HepG2 (cell line): ENCODE data around the gene USP36. TPM values are rescaled to one million over a fixed set of nuclear protein-coding genes. Genes with fewer than 3 reads are reported as not detected.

Experiments used
- FOXP1 ChIP-seq, 2 experiments: fragments of 450-650 bp in 1 of 2; IDR thresholded peaks; 2 replicates each; pipeline ENCODE4 v1.6.1; 2017 to 2018; ENCODE audit warnings: antibody characterized with exemption in 1 of 2
- HNRNPLL ChIP-seq: fragments of 200-400 bp; formaldehyde crosslinking; IDR thresholded peaks from 2 replicates; pipeline ENCODE4 v1.6.1; 2017; ENCODE audit warnings: mild to moderate bottlenecking, low read depth, low read length; ENCODE audit not compliant: poor library complexity, severe bottlenecking
- NFYB ChIP-seq: sonication (generic); formaldehyde crosslinking; IDR thresholded peaks from 2 replicates; pipeline ENCODE4 v1.4.0; 2020; ENCODE audit warnings: missing genetic modification reagents
- PHF20 ChIP-seq: sonication (generic); formaldehyde crosslinking; IDR thresholded peaks from 2 replicates; pipeline ENCODE4 v1.5.0; 2020; ENCODE audit warnings: mild to moderate bottlenecking, missing genetic modification reagents
- SRY ChIP-seq: sonication (generic); formaldehyde crosslinking; IDR thresholded peaks from 2 replicates; pipeline ENCODE4 v1.8.0; 2022; ENCODE audit warnings: mild to moderate bottlenecking, missing genetic modification reagents
- ZBTB49 ChIP-seq: sonication (generic); formaldehyde crosslinking; IDR thresholded peaks from 2 replicates; pipeline ENCODE4 v1.4.0; 2020; ENCODE audit warnings: missing genetic modification reagents, borderline replicate concordance
- ZFP36L1 ChIP-seq: sonication (generic); formaldehyde crosslinking; IDR thresholded peaks from 2 replicates; pipeline ENCODE4 v1.8.0; 2022; ENCODE audit warnings: mild to moderate bottlenecking, missing genetic modification reagents, moderate library complexity
- ZNF33B ChIP-seq: sonication (generic); formaldehyde crosslinking; IDR thresholded peaks from 2 replicates; pipeline ENCODE4 v1.5.1; 2020; ENCODE audit warnings: mild to moderate bottlenecking, missing genetic modification reagents
- polyA plus RNA-seq, 8 experiments: library from polyadenylated mRNA; depleted of rRNA in 3 of 8; stranded (reverse) in 7 of 8; unstranded in 1 of 8; fragments of >200 nt; fragmentation: Illumina TruSeq in 4 of 8; extraction: Trizol in 4 of 8; gene quantifications; 2 replicates each; pipeline versions ENCODE4 v1.2.1 to v1.2.3, GENCODE V29; 2011 to 2016; ENCODE audit warnings: low read depth in 4 of 8, missing spikeins in 1 of 8, mixed read lengths in 1 of 8; ENCODE audit not compliant: insufficient read depth in 1 of 8
- total RNA-seq, 5 experiments: library from RNA; depleted of rRNA; stranded (reverse); fragments of >200 nt; fragmentation: Illumina TruSeq; extraction: Trizol; gene quantifications; 2 replicates each; pipeline ENCODE4 v1.2.3, GENCODE V29; 2016; ENCODE audit warnings: low read depth in 1 of 5
- TF ChIP-seq, protein P1 (sequence below): sonication (generic); formaldehyde crosslinking; IDR thresholded peaks from 2 replicates; pipeline ENCODE4 v1.4.0; 2020; ENCODE audit warnings: missing genetic modification reagents
- TF ChIP-seq, protein P2 (sequence below): sonication (generic); formaldehyde crosslinking; conservative IDR thresholded peaks from 2 replicates; pipeline ENCODE4 v1.5.0; 2020; ENCODE audit warnings: missing genetic modification reagents
- TF ChIP-seq, protein P3 (sequence below): IDR thresholded peaks from 2 replicates; pipeline ENCODE4 v1.6.1; 2016; ENCODE audit warnings: missing biosample characterization, missing genetic modification reagents, low read depth
- TF ChIP-seq, protein P4 (sequence below): sonication (generic); formaldehyde crosslinking; IDR thresholded peaks from 2 replicates; pipeline ENCODE4 v1.8.0; 2022; ENCODE audit warnings: missing genetic modification reagents, mild to moderate bottlenecking, moderate library complexity, borderline replicate concordance
- TF ChIP-seq, protein P5 (sequence below): sonication (generic); formaldehyde crosslinking; IDR thresholded peaks from 2 replicates; pipeline ENCODE4 v1.4.0; 2020; ENCODE audit warnings: mild to moderate bottlenecking, missing genetic modification reagents

The USP36 gene
- total and polyA plus RNA-seq, 2 of the 13 experiments (the other 11 are each of a cell fraction or from before 2014, with no cell fraction given), result 29.6 to 45.9 TPM

- TF ChIP-seq, protein P1, sequence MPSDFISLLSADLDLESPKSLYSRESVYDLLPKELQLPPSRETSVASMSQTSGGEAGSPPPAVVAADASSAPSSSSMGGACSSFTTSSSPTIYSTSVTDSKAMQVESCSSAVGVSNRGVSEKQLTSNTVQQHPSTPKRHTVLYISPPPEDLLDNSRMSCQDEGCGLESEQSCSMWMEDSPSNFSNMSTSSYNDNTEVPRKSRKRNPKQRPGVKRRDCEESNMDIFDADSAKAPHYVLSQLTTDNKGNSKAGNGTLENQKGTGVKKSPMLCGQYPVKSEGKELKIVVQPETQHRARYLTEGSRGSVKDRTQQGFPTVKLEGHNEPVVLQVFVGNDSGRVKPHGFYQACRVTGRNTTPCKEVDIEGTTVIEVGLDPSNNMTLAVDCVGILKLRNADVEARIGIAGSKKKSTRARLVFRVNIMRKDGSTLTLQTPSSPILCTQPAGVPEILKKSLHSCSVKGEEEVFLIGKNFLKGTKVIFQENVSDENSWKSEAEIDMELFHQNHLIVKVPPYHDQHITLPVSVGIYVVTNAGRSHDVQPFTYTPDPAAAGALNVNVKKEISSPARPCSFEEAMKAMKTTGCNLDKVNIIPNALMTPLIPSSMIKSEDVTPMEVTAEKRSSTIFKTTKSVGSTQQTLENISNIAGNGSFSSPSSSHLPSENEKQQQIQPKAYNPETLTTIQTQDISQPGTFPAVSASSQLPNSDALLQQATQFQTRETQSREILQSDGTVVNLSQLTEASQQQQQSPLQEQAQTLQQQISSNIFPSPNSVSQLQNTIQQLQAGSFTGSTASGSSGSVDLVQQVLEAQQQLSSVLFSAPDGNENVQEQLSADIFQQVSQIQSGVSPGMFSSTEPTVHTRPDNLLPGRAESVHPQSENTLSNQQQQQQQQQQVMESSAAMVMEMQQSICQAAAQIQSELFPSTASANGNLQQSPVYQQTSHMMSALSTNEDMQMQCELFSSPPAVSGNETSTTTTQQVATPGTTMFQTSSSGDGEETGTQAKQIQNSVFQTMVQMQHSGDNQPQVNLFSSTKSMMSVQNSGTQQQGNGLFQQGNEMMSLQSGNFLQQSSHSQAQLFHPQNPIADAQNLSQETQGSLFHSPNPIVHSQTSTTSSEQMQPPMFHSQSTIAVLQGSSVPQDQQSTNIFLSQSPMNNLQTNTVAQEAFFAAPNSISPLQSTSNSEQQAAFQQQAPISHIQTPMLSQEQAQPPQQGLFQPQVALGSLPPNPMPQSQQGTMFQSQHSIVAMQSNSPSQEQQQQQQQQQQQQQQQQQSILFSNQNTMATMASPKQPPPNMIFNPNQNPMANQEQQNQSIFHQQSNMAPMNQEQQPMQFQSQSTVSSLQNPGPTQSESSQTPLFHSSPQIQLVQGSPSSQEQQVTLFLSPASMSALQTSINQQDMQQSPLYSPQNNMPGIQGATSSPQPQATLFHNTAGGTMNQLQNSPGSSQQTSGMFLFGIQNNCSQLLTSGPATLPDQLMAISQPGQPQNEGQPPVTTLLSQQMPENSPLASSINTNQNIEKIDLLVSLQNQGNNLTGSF (CRISPR knock-in tag), result 0 out of 2 replicates have a peak, but pooled peaks have one; percentile 44
- TF ChIP-seq, protein P2, sequence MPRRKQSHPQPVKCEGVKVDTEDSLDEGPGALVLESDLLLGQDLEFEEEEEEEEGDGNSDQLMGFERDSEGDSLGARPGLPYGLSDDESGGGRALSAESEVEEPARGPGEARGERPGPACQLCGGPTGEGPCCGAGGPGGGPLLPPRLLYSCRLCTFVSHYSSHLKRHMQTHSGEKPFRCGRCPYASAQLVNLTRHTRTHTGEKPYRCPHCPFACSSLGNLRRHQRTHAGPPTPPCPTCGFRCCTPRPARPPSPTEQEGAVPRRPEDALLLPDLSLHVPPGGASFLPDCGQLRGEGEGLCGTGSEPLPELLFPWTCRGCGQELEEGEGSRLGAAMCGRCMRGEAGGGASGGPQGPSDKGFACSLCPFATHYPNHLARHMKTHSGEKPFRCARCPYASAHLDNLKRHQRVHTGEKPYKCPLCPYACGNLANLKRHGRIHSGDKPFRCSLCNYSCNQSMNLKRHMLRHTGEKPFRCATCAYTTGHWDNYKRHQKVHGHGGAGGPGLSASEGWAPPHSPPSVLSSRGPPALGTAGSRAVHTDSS, result no peak; the same call in 1 of the 2 replicates
- peak; percentile 94 for TF ChIP-seq PHF20 (CRISPR knock-in tag)
- peak; percentile 46; the same call in 1 of the 2 replicates for TF ChIP-seq ZNF33B (CRISPR knock-in tag)
- peak; percentile 99 for TF ChIP-seq HNRNPLL
- peak; percentile 72 for TF ChIP-seq NFYB (CRISPR knock-in tag)
- 0 out of 2 replicates have a peak, but pooled peaks have one; percentile 37 for TF ChIP-seq SRY (CRISPR knock-in tag)
- TF ChIP-seq, protein P3, sequence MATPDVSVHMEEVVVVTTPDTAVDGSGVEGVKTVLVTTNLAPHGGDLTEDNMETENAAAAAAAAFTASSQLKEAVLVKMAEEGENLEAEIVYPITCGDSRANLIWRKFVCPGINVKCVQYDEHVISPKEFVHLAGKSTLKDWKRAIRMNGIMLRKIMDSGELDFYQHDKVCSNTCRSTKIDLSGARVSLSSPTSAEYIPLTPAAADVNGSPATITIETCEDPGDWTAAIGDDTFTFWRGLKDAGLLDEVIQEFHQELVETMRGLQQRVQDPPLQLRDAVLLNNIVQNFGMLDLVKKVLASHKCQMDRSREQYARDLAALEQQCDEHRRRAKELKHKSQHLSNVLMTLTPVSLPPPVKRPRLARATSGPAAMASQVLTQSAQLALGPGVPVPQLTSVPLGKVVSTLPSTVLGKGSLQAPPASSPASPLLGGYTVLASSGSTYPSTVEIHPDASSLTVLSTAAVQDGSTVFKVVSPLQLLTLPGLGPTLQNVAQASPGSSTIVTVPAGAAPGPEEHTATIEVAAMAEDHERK (CRISPR knock-in tag), result peak; percentile 98
- TF ChIP-seq, protein P4, sequence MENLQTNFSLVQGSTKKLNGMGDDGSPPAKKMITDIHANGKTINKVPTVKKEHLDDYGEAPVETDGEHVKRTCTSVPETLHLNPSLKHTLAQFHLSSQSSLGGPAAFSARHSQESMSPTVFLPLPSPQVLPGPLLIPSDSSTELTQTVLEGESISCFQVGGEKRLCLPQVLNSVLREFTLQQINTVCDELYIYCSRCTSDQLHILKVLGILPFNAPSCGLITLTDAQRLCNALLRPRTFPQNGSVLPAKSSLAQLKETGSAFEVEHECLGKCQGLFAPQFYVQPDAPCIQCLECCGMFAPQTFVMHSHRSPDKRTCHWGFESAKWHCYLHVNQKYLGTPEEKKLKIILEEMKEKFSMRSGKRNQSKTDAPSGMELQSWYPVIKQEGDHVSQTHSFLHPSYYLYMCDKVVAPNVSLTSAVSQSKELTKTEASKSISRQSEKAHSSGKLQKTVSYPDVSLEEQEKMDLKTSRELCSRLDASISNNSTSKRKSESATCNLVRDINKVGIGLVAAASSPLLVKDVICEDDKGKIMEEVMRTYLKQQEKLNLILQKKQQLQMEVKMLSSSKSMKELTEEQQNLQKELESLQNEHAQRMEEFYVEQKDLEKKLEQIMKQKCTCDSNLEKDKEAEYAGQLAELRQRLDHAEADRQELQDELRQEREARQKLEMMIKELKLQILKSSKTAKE (CRISPR knock-in tag), result peak; percentile 83
- TF ChIP-seq, protein P5, sequence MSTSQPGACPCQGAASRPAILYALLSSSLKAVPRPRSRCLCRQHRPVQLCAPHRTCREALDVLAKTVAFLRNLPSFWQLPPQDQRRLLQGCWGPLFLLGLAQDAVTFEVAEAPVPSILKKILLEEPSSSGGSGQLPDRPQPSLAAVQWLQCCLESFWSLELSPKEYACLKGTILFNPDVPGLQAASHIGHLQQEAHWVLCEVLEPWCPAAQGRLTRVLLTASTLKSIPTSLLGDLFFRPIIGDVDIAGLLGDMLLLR, result peak; percentile 87
- no peak for TF ChIP-seq ZFP36L1 (CRISPR knock-in tag)
- TF ChIP-seq FOXP1 (IDR thresholded peaks at IDR 0.05), result no peak
- TF ChIP-seq FOXP1 (CRISPR knock-in tag; IDR thresholded peaks at IDR 0.05), result no peak
- TF ChIP-seq ZBTB49 (CRISPR knock-in tag), result peak; percentile 91
Measured at GRCh38 chr17:78840780-78841611, at the start of gene USP36 (continued).
